PC-9 (cell line): ENCODE measurements around the gene SOX5. TPM values are rescaled to one million over a fixed set of nuclear protein-coding genes. Genes with fewer than 3 reads are reported as not detected.

Experiments used
- BruUV-seq: library from RNA; stranded (reverse); fragments of 400-500 nt; replicated peaks from 2 replicates; lab custom pipeline; 2021; lab: Mats Ljungman, UMichigan
- CTCF ChIA-PET: fragments of 300-600 bp; sonication (Branson Sonifier 250); formaldehyde crosslinking; loops from one replicate; lab custom pipeline; 2022; ENCODE audit warnings: antibody characterized with exemption; lab: Charles Lee
- POLR2A ChIA-PET: fragments of 300-600 bp; sonication (Branson Sonifier 250); formaldehyde crosslinking; loops from one replicate; lab custom pipeline; 2022; ENCODE audit warnings: antibody characterized with exemption; ENCODE audit not compliant: unreplicated experiment; lab: Charles Lee
- DNase-seq, 2 experiments: peaks; one replicate each; pipeline versions ENCODE4 v3.0.0 to v3.0.0-alpha.2; 2015 to 2022; ENCODE audit warnings: mixed read lengths in 1 of 2
- H2AFZ ChIP-seq: fragments of 200-600 bp; sonication (generic); 2 replicates; pipeline ENCODE4 v1.8.1; 2017; ENCODE audit warnings: antibody characterized with exemption
- H3F3A ChIP-seq: fragments of 200-600 bp; sonication (generic); 2 replicates; pipeline ENCODE4 v1.8.1; 2017; ENCODE audit warnings: antibody characterized with exemption, mild to moderate bottlenecking, low read depth; ENCODE audit not compliant: insufficient read depth
- H3K27ac ChIP-seq: fragments of 200-600 bp; sonication (generic); 2 replicates; pipeline ENCODE4 v1.6.1; 2016; ENCODE audit warnings: mixed run types
- H3K27me3 ChIP-seq: fragments of 200-600 bp; sonication (generic); 2 replicates; pipeline ENCODE4 v1.6.1; 2016; ENCODE audit warnings: low read depth, mixed run types; ENCODE audit not compliant: insufficient read depth
- H3K36me3 ChIP-seq: fragments of 200-600 bp; sonication (generic); 2 replicates; pipeline ENCODE4 v1.6.1; 2016; ENCODE audit warnings: low read depth, mixed run types
- H3K4me1 ChIP-seq: fragments of 200-600 bp; sonication (generic); replicated peaks from 2 replicates; pipeline ENCODE4 v1.6.1; 2016; ENCODE audit warnings: mixed run types; ENCODE audit not compliant: insufficient read depth
- H3K4me2 ChIP-seq: fragments of 200-600 bp; sonication (generic); 2 replicates; pipeline ENCODE4 v1.6.1; 2017; ENCODE audit warnings: mixed run types
- H3K4me3 ChIP-seq: fragments of 200-600 bp; sonication (generic); 2 replicates; pipeline ENCODE4 v1.6.1; 2016; ENCODE audit warnings: mixed run types
- H3K79me2 ChIP-seq: fragments of 200-600 bp; sonication (generic); 2 replicates; pipeline ENCODE4 v1.6.1; 2017; ENCODE audit warnings: low read depth, mixed run types
- H3K9me2 ChIP-seq: fragments of 200-600 bp; sonication (generic); 2 replicates; pipeline ENCODE4 v1.8.1; 2017; ENCODE audit warnings: mild to moderate bottlenecking; ENCODE audit not compliant: insufficient read depth
- H3K9me3 ChIP-seq: fragments of 200-600 bp; sonication (generic); 2 replicates; pipeline ENCODE4 v1.8.1; 2016; ENCODE audit warnings: low read depth; ENCODE audit not compliant: insufficient read depth
- H4K20me1 ChIP-seq: fragments of 200-600 bp; sonication (generic); 2 replicates; pipeline ENCODE4 v1.8.1; 2017; ENCODE audit not compliant: insufficient read depth
- EZH2 ChIP-seq: fragments of 200-600 bp; sonication (generic); IDR thresholded peaks from 2 replicates; pipeline ENCODE4 v1.8.0; 2017; ENCODE audit warnings: antibody characterized with exemption, low read depth
- intact Hi-C: fragments of 100-400 bp; cut with micrococcal nuclease; formaldehyde crosslinking; loops from one replicate; pipeline ENCODE4 v1.10.0; 2022; ENCODE audit not compliant: unreplicated experiment
- total RNA-seq: library from RNA; stranded (reverse); gene quantifications from 2 replicates; pipeline ENCODE4 v1.2.3, GENCODE V29; 2021
- TF ChIP-seq, protein P1 (sequence below): fragments of 200-600 bp; sonication (generic); conservative IDR thresholded peaks from 2 replicates; pipeline ENCODE4 v1.6.1; 2017; ENCODE audit warnings: mixed run types, antibody characterized with exemption, mild to moderate bottlenecking, moderate library complexity

The SOX5 gene
- total RNA-seq, 1 experiment from 2014 or later = not detected

DNA sequence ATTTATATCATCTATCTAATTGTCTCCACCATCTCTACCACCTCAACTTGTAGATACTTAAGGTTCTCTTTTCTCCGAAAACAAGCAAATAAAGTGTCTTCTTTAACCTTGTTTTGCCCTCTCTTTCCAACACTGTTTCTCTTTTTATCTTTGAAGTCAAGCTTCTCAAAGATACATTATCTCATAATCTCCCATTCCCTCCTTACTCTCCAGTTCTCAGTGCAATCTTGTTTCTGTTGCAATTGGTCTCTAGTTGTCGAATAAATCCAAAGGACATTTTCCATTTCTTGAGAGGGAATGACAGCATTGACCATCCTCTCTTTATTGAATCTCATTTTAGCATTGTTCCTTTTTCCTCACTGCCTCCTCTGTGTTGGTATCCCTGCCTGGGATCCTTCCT, 383.3 kb downstream of the SOX5 start:
- Histone ChIP-seq H3K4me2 (no peak overlapping the region), H3K36me3 (no peaks in the 10 kb centered on the region), H3K27ac (no peak overlapping the region), H3K9me2 (no peaks in the 10 kb centered on the region), H3F3A (no peaks in the 10 kb centered on the region), H3K79me2 (no peaks in the 10 kb centered on the region), H4K20me1 (no peaks in the 10 kb centered on the region), H3K9me3 (no peaks in the 10 kb centered on the region), H2AFZ (no peak overlapping the region), H3K27me3 (peaks cover 18% of the 10 kb centered on the region), H3K4me1 (no peaks in the 10 kb centered on the region), H3K4me3 (no peak overlapping the region)
- intact Hi-C loops = no loop called here
- ChIA-PET POLR2A (no interaction called here), CTCF (no interaction called here)
- no peak for TF ChIP-seq EZH2
- TF ChIP-seq, protein P1, sequence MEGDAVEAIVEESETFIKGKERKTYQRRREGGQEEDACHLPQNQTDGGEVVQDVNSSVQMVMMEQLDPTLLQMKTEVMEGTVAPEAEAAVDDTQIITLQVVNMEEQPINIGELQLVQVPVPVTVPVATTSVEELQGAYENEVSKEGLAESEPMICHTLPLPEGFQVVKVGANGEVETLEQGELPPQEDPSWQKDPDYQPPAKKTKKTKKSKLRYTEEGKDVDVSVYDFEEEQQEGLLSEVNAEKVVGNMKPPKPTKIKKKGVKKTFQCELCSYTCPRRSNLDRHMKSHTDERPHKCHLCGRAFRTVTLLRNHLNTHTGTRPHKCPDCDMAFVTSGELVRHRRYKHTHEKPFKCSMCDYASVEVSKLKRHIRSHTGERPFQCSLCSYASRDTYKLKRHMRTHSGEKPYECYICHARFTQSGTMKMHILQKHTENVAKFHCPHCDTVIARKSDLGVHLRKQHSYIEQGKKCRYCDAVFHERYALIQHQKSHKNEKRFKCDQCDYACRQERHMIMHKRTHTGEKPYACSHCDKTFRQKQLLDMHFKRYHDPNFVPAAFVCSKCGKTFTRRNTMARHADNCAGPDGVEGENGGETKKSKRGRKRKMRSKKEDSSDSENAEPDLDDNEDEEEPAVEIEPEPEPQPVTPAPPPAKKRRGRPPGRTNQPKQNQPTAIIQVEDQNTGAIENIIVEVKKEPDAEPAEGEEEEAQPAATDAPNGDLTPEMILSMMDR = no peak
- DNase-seq = no peak
- BruUV-seq = no TSS peak

DNA sequence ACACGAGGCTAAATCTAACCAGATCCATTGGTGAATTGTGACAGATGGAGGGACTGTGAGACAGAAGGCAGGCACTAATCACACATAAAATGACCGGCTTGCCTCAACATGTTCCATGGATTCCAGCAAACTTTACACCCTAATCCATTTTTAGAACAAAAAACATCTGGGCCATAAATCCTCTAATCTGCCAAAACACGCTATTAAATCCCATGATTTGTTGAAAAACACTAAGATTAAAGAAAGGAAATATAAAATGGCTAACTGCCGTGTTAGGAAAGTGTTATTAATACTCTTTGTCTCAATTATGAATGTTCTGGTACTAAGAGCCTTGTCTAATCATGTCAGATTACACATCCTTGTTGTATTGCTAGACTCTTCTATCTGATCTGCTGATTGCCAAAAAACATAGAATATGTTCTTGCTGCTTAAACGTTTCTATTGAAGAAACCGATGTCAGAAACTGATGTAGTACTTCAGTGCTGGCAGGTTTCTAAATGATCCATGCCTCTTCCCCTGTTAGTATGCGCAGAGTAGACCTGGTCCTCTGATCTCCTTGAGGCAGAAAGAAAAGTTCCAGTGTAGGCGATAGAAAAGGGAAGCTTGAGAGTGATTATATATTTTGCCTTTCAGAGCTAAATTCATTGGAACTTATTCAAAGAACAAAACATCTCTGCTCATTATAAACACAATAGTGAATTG, 384.9 kb downstream of the SOX5 start:
- TF ChIP-seq, protein P1 = no peak
- TF ChIP-seq EZH2 = no peak
- Histone ChIP-seq H3K27me3 (peaks cover 26% of the 10 kb centered on the region), H3K27ac (no peak overlapping the region), H3K9me3 (no peaks in the 10 kb centered on the region), H4K20me1 (no peaks in the 10 kb centered on the region), H3K4me3 (no peak overlapping the region), H3K4me2 (no peak overlapping the region), H3K9me2 (no peaks in the 10 kb centered on the region), H3K36me3 (no peaks in the 10 kb centered on the region), H3K4me1 (no peaks in the 10 kb centered on the region), H3F3A (no peaks in the 10 kb centered on the region), H3K79me2 (no peaks in the 10 kb centered on the region), H2AFZ (no peak overlapping the region)
- DNase-seq = no peak
- ChIA-PET CTCF (no interaction called here), POLR2A (no interaction called here)
- no TSS peak for BruUV-seq
- intact Hi-C loops = no loop called here

DNA sequence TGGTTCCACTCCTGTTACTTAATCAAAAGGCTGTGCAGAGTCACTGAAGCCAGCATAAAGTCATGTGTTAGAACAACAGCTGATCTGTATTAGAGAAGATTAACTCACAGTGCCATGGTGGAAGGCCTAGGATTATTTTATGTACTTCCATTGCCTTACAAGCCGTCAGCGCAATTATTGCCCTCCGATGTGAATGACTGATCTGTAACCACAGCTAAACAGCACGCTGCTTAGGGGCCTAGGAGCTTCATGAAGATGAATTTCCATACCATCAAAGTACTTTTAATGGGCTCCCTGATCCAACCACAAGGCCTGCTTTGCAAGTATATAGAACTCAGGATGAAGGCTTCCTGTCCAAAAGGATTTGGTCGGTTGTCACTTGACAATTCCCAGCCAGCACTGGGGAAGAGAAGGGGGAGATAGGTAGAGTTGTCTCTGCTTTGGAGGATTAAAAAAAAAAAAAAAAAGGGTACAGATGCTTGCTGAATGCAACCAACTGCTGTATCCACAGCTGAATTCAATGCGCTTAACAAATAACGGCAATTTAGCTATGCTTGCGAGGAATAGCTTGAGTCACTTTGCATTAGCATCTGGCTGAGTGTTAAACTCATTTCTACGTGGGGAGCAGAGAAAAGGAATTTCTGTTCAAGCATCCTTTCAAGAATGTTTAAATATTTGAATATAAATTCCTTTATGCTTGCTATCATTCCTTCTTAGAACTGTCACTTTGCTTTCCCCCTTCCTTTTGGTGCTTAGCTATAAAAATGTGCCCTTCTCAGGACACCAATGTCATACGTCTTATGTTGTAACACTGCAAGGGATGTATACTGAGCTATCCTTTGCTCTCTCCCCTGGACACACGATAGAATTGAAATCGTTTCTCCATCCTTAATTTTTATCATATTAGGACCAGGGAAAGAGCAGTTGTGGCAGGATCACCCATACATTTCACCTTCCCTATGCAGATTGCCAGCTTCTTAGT, 387.8 kb downstream of the SOX5 start:
- peaks cover 45% of the 10 kb centered on the region for H3K27me3 ChIP-seq
- CTCF ChIA-PET = no interaction called here
- no peaks in the 10 kb centered on the region for H3K36me3 ChIP-seq
- no peak overlapping the region for H2AFZ ChIP-seq
- TF ChIP-seq EZH2 = no peak
- TF ChIP-seq, protein P1 = no peak
- no peak for DNase-seq
- no TSS peak for BruUV-seq
- H3K4me1 ChIP-seq = no peaks in the 10 kb centered on the region
- H4K20me1 ChIP-seq = no peaks in the 10 kb centered on the region
- no peaks in the 10 kb centered on the region for H3F3A ChIP-seq
- no peak overlapping the region for H3K27ac ChIP-seq
- no peak overlapping the region for H3K4me3 ChIP-seq
- intact Hi-C loops = no loop called here
- no peaks in the 10 kb centered on the region for H3K9me3 ChIP-seq
- no peak overlapping the region for H3K4me2 ChIP-seq
- H3K9me2 ChIP-seq = no peaks in the 10 kb centered on the region
- POLR2A ChIA-PET = no interaction called here
- no peaks in the 10 kb centered on the region for H3K79me2 ChIP-seq
